Neural progenitor cell (in vitro differentiated cells): ENCODE data around the gene HOXC12. TPM values are rescaled to one million over a fixed set of nuclear protein-coding genes. Genes with fewer than 3 reads are reported as not detected.
A peak's percentile ranks its signal among the peaks of the same experiment; 100 is the strongest.

Experiments used
- DNase-seq: peaks from one replicate; pipeline ENCODE4 v3.0.0-alpha.2; 2016; ENCODE audit warnings: low spot score
- H2AFZ ChIP-seq: fragments of 200-600 bp; sonication (generic); replicated peaks from 2 replicates; pipeline ENCODE4 v1.6.1; 2016; ENCODE audit warnings: antibody characterized with exemption
- H3F3A ChIP-seq: fragments of 200-600 bp; sonication (generic); 2 replicates; pipeline ENCODE4 v1.6.1; 2016; ENCODE audit warnings: antibody characterized with exemption, low read depth
- H3K27ac ChIP-seq: fragments of 200-600 bp; sonication (generic); 2 replicates; pipeline ENCODE4 v1.5.1; 2016; ENCODE audit warnings: mild to moderate bottlenecking
- H3K27me3 ChIP-seq: fragments of 200-600 bp; sonication (generic); 2 replicates; pipeline ENCODE4 v1.6.1; 2016; ENCODE audit warnings: mild to moderate bottlenecking, moderate library complexity
- H3K36me3 ChIP-seq: fragments of 200-600 bp; sonication (generic); 2 replicates; pipeline ENCODE4 v1.5.1; 2016
- H3K4me1 ChIP-seq: fragments of 200-600 bp; sonication (generic); 2 replicates; pipeline ENCODE4 v1.6.1; 2016; ENCODE audit warnings: mixed run types
- H3K4me2 ChIP-seq: fragments of 200-600 bp; sonication (generic); 2 replicates; pipeline ENCODE4 v1.6.1; 2016
- H3K4me3 ChIP-seq: fragments of 200-600 bp; sonication (generic); 2 replicates; pipeline ENCODE4 v1.5.1; 2016
- H3K79me2 ChIP-seq: fragments of 200-600 bp; sonication (generic); 2 replicates; pipeline ENCODE4 v1.6.1; 2016; ENCODE audit warnings: low read depth
- H3K9ac ChIP-seq: fragments of 200-600 bp; sonication (generic); 2 replicates; pipeline ENCODE4 v1.6.1; 2016
- H3K9me3 ChIP-seq: fragments of 200-600 bp; sonication (generic); 2 replicates; pipeline ENCODE4 v1.5.1; 2016; ENCODE audit warnings: low read depth
- H4K20me1 ChIP-seq: fragments of 200-600 bp; sonication (generic); 2 replicates; pipeline ENCODE4 v1.6.1; 2016; ENCODE audit warnings: low read depth
- H3K27ac Mint-ChIP-seq: 3 replicates; pipeline ENCODE4 v1.8.0; 2021; ENCODE audit warnings: mixed read lengths
- H3K27me3 Mint-ChIP-seq: 2 replicates; pipeline ENCODE4 v1.8.0; 2022; ENCODE audit warnings: low read depth, mild to moderate bottlenecking, inconsistent platforms, moderate library complexity, mixed read lengths; ENCODE audit not compliant: insufficient read depth
- H3K36me3 Mint-ChIP-seq: 3 replicates; pipeline ENCODE4 v1.8.0; 2021; ENCODE audit warnings: mixed read lengths
- H3K4me1 Mint-ChIP-seq: 3 replicates; pipeline ENCODE4 v1.8.0; 2021; ENCODE audit warnings: mixed read lengths
- H3K4me3 Mint-ChIP-seq: 3 replicates; pipeline ENCODE4 v1.8.0; 2021; ENCODE audit warnings: mild to moderate bottlenecking, moderate library complexity, mixed read lengths
- H3K9me3 Mint-ChIP-seq: 3 replicates; pipeline ENCODE4 v1.8.0; 2020; ENCODE audit warnings: mixed read lengths
- EZH2 ChIP-seq: fragments of 200-600 bp; sonication (generic); IDR thresholded peaks from 2 replicates; pipeline ENCODE4 v1.6.1; 2017; ENCODE audit warnings: antibody characterized with exemption, mild to moderate bottlenecking, moderate library complexity
- EZH2phosphoT487 ChIP-seq: fragments of 200-600 bp; sonication (generic); IDR thresholded peaks from 2 replicates; pipeline ENCODE4 v1.6.1; 2017; ENCODE audit warnings: antibody characterized with exemption
- total RNA-seq: library from RNA; depleted of rRNA; stranded (reverse); fragments of >200 nt; gene quantifications from 2 replicates; pipeline ENCODE4 v1.2.3, GENCODE V29; 2015; ENCODE audit warnings: low replicate concordance
- TF ChIP-seq, protein P1 (sequence below): fragments of 200-600 bp; sonication (generic); IDR thresholded peaks from 2 replicates; pipeline ENCODE4 v1.5.1; 2017; ENCODE audit warnings: antibody characterized with exemption, mild to moderate bottlenecking

Gene HOXC12
- total RNA-seq, 1 donor from 2014 or later, result not detected

DNA sequence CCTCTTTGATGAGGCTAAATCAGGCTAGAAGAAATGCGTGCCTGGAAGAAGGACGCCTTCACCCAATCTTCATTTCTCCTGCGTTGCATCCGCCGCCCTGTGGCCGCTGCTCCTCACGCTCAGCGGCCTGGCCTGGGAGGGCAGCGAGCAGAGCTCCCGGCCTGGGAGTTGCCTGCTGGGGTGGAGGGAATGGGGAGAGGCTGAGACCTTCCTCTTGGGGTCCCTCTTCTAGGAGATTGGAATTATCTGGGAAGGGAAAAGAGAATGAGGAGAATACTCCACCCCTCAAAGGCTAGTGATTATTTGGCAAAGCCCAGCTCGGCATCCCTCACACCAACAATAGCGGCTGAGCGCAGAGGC, 2.4 kb upstream of the HOXC12 start:
- TF ChIP-seq EZH2 (no peak), EZH2phosphoT487 (peak; percentile 56)
- TF ChIP-seq, protein P1, sequence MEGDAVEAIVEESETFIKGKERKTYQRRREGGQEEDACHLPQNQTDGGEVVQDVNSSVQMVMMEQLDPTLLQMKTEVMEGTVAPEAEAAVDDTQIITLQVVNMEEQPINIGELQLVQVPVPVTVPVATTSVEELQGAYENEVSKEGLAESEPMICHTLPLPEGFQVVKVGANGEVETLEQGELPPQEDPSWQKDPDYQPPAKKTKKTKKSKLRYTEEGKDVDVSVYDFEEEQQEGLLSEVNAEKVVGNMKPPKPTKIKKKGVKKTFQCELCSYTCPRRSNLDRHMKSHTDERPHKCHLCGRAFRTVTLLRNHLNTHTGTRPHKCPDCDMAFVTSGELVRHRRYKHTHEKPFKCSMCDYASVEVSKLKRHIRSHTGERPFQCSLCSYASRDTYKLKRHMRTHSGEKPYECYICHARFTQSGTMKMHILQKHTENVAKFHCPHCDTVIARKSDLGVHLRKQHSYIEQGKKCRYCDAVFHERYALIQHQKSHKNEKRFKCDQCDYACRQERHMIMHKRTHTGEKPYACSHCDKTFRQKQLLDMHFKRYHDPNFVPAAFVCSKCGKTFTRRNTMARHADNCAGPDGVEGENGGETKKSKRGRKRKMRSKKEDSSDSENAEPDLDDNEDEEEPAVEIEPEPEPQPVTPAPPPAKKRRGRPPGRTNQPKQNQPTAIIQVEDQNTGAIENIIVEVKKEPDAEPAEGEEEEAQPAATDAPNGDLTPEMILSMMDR, result peak; percentile 10
- H3K4me2 ChIP-seq, result no peak overlapping the region
- H4K20me1 ChIP-seq, result peaks cover 71% of the 10 kb centered on the region
- no peak overlapping the region for H3K27ac Mint-ChIP-seq
- H3F3A ChIP-seq, result peaks cover 5% of the 10 kb centered on the region
- no peaks in the 10 kb centered on the region for H3K36me3 Mint-ChIP-seq
- H3K27ac ChIP-seq, result no peak overlapping the region
- no peaks in the 10 kb centered on the region for H3K79me2 ChIP-seq
- H3K9ac ChIP-seq, result no peak overlapping the region
- DNase-seq, result peak; percentile 65
- H3K9me3 ChIP-seq, result no peaks in the 10 kb centered on the region
- no peaks in the 10 kb centered on the region for H3K4me1 ChIP-seq
- H2AFZ ChIP-seq, result no peak overlapping the region
- H3K36me3 ChIP-seq, result no peaks in the 10 kb centered on the region
- peaks cover 96% of the 10 kb centered on the region for H3K27me3 Mint-ChIP-seq
- no peak overlapping the region for H3K4me3 ChIP-seq
- H3K4me3 Mint-ChIP-seq, result no peak overlapping the region
- peaks cover 100% of the 10 kb centered on the region for H3K27me3 ChIP-seq
- H3K4me1 Mint-ChIP-seq, result no peaks in the 10 kb centered on the region
- peaks cover 2% of the 10 kb centered on the region for H3K9me3 Mint-ChIP-seq

DNA sequence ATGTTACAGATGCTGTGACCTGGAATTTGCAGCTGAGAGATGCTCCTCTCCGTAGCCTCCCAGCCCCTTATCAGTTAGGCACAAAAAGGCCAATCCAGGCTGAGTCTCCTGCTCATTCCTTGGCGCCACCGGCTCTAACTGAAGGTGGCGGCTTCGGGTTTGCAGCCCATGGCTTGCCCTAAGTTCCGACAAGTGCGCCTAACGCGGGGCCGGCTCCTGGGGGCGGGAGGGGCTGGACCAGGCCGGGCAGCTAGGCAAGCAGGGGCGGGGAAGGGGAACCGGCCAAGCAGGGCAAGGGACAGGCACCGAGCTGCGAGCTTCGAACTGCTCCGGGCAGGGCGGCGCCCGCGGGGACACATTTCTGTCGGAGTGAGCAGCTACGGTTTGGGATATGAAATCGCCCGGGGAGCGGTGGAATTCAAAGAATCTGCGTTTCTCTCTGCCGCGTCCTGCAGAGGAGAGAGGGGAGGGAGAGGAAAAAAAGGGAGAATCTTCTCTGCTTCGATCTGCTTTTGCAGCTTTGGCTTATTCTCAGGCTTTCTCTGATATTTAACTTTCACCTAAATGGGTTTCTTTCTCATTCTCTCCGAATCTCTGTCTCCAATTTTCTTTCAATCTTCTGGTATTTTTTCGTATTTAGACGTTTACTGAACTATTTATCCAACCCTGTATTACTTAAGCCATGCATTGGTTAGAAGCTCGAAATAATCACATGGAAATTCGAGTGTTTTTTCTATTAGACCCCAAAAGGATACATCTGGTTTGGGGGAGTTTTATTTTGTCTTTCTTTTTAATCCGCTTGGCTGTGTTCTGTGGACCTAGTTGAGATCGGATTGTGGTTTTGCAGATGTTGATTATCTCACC, 1.6 kb upstream of the HOXC12 start:
- H3K9me3 Mint-ChIP-seq, result peaks cover 4% of the 10 kb centered on the region
- H3F3A ChIP-seq, result peaks cover 5% of the 10 kb centered on the region
- H3K4me2 ChIP-seq, result no peak overlapping the region

DNA sequence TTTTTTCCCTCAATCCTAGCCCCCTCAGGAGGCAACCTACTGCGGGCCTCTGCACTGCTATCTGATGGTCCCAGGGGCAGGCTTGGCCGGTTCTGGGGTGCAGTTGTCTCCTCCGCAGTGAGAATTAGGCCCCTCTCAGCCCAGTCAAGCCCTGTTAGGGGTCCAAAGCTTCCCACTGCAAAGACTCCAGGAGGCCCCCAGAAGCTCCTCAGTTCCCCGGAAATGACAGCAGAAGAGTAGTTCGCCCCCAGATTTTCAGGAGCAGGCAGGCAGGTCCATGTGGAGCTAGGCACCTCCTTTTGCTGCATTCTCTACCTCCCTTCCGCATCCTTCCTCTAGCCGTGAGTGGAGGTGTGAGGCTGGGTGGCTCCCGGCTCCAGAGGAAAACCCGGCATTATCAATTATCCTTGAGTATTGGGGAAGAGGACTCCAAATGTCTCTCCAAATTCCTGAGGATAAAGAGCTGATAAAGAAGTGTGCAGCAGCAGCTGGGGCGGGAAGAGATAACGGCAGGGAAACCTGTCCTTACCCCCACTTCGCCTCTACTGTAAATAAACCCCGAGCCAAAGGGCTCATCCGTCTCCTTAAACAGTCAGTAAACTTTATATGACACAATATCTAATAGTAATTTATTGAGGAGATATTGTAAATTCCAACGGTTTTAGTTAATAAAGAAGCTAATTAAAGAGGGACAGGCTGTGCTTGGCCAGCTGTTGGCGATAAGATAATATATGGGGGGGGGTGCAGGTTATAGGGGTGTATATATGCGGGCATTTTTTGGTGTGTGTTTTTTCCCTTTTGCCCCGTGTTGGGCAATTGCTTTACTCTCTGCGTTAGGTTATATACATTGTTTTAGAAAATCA, 641 bp upstream of the HOXC12 start:
- no peak for DNase-seq

More for the DNA sequence above, 1.6 kb upstream of the HOXC12 start:
- H3K36me3 ChIP-seq, result no peaks in the 10 kb centered on the region
- H2AFZ ChIP-seq, result no peak overlapping the region
- Mint-ChIP-seq H3K27me3 (peaks cover 96% of the 10 kb centered on the region), H3K4me3 (no peak overlapping the region), H3K27ac (no peak overlapping the region), H3K36me3 (no peaks in the 10 kb centered on the region), H3K4me1 (no peaks in the 10 kb centered on the region)
- no peaks in the 10 kb centered on the region for H3K79me2 ChIP-seq
- no peak overlapping the region for H3K9ac ChIP-seq
- H3K27me3 ChIP-seq, result peaks cover 100% of the 10 kb centered on the region
- no peak overlapping the region for H3K27ac ChIP-seq
- DNase-seq, result peak; percentile 63
- no peaks in the 10 kb centered on the region for H3K4me1 ChIP-seq
- TF ChIP-seq EZH2phosphoT487, result peak; percentile 85
- TF ChIP-seq, protein P1, result no peak
- peak; percentile 88 for TF ChIP-seq EZH2
- H4K20me1 ChIP-seq, result peaks cover 71% of the 10 kb centered on the region
- H3K9me3 ChIP-seq, result no peaks in the 10 kb centered on the region
- H3K4me3 ChIP-seq, result no peak overlapping the region

More for the DNA sequence above, 641 bp upstream of the HOXC12 start:
- H3K9ac ChIP-seq, result no peak overlapping the region
- peaks cover 5% of the 10 kb centered on the region for H3F3A ChIP-seq
- no peak overlapping the region for H3K4me3 ChIP-seq
- peaks cover 100% of the 10 kb centered on the region for H3K27me3 ChIP-seq
- H4K20me1 ChIP-seq, result peaks cover 67% of the 10 kb centered on the region
- H3K4me1 ChIP-seq, result no peaks in the 10 kb centered on the region
- H3K4me1 Mint-ChIP-seq, result no peaks in the 10 kb centered on the region
- H3K27ac ChIP-seq, result no peak overlapping the region
- H3K27me3 Mint-ChIP-seq, result peaks cover 95% of the 10 kb centered on the region
- TF ChIP-seq EZH2phosphoT487 (no peak), EZH2 (no peak)
- TF ChIP-seq, protein P1, result no peak
- H3K36me3 ChIP-seq, result no peaks in the 10 kb centered on the region
- no peak overlapping the region for H3K4me2 ChIP-seq
- no peaks in the 10 kb centered on the region for H3K79me2 ChIP-seq
- no peak overlapping the region for H3K4me3 Mint-ChIP-seq
- H3K9me3 ChIP-seq, result no peaks in the 10 kb centered on the region
- no peaks in the 10 kb centered on the region for H3K36me3 Mint-ChIP-seq
- H3K9me3 Mint-ChIP-seq, result peaks cover 6% of the 10 kb centered on the region
- no peak overlapping the region for H3K27ac Mint-ChIP-seq
- no peak overlapping the region for H2AFZ ChIP-seq
